ENCODE results near the gene SSR4.
"Not testable (repeated sequence)": the region's sequence is repeated elsewhere in the genome, so short reads cannot be mapped to it uniquely, and the experiment has no call there.

Gene SSR4

DNA sequence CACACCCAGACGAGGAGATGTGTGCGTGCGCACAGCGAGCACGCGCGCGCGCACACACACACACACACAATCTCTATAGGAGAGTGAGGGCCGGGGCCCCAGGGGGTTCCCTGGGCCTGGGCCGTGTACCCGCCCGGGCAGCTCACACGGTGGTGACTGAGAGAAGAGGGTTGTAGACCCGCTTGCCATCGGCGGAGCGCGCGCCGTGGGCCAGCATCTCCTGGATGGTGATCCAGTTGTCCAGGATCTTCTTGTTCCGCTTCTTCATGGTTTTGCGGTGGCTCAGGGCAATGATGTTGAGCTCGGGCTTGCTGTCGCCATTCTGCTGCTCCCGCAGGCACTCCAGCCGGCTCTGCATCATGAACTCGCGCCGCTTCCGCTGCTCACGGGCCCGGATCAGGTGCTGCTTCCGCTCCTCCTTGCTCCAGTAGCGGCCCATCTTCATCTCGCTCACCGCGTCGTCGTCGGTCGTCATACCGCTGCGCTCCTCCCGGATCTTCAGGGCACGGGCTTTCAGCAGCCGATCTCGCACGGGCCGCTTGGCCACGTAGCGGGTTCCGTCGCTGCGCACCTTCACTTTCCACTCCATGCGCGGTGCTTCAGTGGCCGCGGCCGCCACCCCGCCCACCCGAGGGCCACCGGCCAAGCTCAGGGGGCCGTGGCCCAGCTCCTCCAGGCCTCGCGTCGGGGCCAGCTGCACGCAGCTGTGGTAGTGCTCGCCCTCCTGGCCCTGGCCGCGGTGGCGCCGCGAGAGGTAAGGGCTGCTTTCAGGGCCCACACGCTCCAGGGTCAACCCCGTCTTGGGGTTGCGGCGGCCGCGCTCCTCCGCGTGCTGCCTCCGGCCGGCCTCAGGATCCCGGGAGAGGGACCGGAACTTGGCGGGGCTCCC, 9.0 kb downstream of the SSR4 start:
- in situ Hi-C loops (cut with MboI; ENCODE audit: low sequenced_read_pairs) = no loop called here

DNA sequence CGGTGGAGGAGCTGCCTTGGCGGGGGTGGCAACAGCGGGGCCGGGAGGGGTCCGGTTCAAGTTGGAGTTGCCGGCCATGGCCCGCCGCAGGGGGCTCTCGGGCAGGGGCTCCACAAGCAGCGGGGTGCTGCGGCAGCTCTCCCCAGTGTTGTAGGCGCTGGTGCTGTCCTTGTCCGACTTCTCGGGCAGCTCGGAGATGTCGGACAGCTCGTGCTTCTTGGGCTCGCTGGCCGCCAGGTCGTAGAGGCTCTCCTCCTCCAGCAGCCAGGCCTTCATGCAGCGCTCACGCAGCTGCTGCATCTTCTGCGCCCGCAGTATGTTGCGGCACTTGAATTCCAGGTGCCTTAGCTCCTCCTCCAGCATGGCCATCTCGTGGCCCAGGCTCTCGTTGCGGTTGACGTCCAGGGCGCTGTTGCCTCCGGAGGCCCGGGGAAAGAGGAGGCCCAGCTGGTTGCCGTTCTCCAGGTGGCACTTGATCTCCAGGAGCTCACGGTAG, 9.7 kb downstream of the SSR4 start:
- in situ Hi-C loops (cut with MboI; ENCODE audit: low sequenced_read_pairs) = no loop called here

DNA sequence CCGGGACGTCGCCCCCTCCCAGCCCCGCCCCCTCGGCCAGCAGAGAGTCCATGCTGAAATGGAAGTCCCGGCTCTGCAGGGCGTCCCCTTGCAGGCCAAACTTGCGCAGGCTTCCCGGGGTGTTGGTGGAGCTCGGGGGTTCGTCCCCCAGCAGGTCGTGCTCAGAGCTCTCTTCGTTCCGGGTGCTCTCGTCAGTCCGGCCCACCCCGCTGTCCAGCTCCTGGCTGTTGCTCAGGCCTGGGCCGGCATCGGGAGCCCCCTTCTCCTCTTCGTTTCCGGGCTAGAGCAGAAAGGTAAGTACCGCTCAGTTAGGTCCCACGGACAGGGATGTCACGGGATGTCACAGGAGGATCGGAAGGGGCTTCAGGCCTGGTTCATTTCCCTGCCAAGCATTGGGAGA, 10.2 kb downstream of the SSR4 start:
- in situ Hi-C loops (cut with MboI; ENCODE audit: low sequenced_read_pairs) = no loop called here

DNA sequence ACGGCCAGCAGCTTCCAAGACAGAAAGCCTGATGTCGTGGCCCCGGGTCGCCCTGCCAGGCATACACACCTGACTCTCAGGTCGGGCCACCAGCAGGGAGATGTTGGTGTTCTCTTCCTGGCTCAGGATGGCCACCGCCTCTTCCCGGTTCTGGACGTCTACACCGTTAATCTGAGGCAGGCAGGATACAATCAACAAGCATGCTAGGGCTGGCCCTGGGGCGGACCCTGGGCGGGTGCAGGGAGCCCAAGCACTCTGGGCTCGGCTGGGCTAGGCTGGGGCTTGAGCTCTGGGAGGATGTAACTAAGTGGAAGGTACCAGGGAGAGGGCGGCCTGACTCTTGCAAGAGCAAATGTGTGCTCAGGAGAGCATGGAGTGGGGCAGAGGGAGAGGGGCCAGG, 11.0 kb downstream of the SSR4 start:
- in situ Hi-C loops (cut with MboI; ENCODE audit: low sequenced_read_pairs) = no loop called here

DNA sequence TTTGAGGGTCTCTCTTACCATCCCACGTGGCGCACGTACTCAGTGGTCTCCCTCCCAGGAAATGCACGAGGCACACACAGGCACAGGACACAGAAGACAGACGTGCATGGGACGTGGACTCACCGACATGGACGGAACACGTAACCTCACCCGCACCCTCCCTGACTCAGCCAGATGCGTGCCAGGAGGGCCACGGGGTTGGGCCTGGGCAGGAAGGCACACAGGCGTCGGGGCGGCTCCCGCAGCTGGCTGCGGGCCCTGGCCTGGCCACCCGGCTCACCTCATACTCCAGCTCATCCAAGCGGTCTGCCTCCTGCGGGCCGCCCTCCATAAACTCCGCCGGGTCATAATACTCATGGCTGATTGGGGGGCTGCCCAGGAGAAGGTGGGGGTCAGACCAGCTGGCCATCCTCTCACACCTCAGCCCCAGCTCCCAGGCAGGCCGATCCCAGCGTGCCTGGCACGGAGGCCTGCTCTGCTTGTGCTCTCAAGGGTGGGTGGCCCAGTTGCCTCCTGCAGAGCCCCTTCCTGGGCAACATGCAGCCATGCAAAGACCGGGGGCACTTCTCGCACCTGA, 12.6 kb downstream of the SSR4 start:
- in situ Hi-C loops (cut with MboI; ENCODE audit: low sequenced_read_pairs) = no loop called here

DNA sequence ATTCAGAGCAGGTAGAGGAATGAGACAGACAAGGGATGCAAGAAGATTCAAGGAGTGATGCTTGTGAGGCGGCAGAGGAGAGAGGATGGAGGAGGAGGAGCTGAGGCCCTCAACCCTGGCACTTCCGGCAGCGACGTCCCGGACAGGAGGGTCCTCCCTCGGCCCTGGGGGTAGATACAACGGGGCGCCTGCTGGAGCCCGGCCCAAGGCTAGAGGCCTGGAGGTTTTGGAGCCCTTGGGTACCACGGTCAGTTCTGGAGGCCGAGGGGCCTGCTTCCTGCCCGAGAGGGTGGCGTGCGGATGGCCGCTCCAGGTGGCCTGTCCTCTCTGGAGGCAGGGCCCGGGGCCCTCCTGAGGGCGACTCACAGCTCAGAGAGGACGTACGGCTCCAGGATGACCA, 13.5 kb downstream of the SSR4 start:
- in situ Hi-C loops (cut with MboI; ENCODE audit: low sequenced_read_pairs) = no loop called here

DNA sequence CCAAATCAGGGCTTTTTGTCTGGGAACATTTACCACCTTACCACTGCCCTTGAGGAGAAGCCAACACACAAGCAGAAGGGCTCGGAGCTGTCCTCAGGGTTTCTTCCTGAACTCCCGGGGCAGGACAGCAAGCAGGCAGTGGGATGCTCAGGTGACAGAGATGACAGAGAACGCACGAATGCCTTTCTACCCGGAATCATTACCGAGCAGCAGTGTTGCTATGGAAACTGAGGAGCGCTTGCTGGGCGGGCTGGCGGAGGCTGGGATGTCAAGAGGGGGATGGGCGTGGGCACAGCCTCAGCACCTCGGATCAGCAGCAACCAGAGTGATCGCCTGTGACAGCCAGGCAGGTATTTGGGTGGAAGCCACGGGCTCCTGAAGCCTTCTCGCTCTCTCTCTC, 17.8 kb downstream of the SSR4 start:
- in situ Hi-C loops (cut with MboI; ENCODE audit: low sequenced_read_pairs) = no loop called here

DNA sequence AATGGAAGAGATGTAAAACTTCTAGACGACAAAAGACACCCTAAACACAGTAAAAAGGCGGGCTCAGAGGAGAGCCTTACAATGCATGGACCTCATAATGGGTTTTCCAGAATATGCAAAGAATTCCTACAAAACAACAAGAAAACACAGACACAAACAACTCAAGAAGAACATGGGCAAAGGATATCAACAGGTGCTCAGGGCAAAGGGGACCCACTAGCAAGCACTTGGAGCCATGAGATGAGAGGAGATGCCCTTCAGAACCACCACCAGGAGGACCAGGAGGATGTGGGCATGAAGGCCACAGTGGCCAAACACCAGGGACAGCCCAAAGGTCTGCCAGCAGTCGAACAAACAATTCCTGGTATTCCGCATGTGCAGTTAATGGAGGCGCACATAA, 18.7 kb downstream of the SSR4 start:
- in situ Hi-C loops (cut with MboI; ENCODE audit: low sequenced_read_pairs) = no loop called here

DNA sequence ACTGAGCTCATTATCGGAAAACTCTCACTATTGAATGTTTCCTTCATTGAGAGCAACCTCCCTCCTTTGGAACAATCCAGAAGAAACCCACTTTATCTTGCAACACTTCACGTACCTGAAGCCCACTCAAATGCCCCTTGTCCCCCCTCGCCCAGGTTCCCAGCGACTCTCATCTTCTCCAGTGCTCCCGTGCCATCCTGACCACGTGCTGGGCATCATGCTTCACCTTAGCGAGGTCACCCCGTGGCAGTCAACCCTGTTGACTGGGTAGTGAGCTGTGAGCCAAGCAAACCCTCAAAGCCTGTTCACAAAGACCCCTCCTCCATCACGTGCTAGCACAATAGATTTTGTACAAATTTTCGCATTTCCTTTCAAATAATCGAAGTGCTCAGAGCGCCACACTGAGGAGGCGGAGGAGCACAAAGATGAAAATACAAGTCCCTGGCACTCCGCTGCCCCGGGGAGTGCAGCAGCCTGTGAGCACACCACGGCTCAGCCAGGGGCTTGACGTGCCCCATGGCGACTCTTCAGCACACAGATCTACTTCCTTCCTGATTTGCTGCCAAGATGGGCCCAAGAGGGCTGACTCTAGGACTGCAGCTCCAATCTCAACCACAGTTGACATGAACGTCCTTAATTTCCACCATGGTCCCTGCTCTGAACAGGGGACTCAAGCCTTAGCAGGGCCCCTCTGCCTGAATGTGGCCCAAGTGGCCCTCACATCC, 20.3 kb downstream of the SSR4 start:
- in situ Hi-C loops (cut with MboI; ENCODE audit: low sequenced_read_pairs) = no loop called here

DNA sequence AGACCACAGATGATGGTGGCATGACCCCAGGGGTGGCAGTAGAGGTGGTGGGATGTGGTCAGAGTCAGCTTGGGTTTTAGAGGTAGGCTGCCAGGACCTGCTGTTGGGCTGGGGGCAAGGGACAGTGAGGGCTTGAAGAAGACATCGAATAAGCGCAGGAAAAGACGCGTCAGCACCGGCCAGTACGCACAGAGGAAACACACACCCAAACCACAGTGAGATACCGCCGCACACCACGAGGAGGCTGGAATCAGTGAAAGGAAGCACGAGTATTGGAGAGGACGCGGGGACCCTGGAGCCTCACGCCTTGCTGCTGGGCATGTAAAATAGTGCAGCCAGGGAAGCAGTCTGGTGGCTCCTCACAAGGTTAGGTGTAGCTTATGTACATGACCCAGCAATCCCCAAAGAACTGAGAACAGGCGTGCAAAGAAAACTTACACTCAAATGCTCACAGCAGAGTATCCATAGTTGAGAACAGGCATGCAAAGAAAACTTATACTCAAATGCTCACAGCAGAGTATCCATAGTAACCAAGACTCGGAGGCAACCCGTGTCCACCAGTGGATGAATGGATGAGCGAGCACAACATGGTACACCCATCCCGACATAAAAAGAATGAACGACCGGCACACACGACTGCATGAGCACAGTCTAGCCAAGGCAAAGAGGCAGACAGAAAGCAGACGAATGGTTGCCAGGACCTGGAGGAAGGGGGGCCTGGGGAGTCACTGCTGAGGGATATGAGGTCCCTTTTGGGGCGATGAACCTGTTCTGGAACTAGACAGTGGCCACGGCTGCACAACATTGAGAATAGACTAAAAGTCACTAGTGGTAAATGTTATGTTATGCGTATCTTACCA, 22.6 kb downstream of the SSR4 start:
- in situ Hi-C loops (cut with MboI; ENCODE audit: low sequenced_read_pairs) = no loop called here

DNA sequence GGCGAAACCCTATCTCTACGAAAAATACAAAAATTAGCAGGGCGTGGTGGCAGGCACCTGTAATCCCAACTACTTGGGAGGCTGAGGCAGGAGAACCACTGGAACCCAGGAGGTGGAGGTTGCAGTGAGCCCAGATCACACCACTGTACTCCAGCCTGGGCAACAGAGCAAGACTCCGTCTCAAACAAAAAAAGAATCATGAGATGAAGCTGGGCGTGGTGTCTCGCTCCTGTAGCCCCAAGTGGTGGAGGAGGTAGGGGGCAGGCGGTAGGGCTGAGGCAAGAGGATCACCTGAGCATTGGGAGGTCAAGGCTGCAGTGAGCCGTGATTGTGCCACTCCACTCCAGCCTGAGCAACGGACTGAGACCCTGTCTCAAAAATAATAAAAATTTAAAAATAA, 23.6 kb downstream of the SSR4 start:
- in situ Hi-C loops (cut with MboI; ENCODE audit: low sequenced_read_pairs) = not testable (repeated sequence)

DNA sequence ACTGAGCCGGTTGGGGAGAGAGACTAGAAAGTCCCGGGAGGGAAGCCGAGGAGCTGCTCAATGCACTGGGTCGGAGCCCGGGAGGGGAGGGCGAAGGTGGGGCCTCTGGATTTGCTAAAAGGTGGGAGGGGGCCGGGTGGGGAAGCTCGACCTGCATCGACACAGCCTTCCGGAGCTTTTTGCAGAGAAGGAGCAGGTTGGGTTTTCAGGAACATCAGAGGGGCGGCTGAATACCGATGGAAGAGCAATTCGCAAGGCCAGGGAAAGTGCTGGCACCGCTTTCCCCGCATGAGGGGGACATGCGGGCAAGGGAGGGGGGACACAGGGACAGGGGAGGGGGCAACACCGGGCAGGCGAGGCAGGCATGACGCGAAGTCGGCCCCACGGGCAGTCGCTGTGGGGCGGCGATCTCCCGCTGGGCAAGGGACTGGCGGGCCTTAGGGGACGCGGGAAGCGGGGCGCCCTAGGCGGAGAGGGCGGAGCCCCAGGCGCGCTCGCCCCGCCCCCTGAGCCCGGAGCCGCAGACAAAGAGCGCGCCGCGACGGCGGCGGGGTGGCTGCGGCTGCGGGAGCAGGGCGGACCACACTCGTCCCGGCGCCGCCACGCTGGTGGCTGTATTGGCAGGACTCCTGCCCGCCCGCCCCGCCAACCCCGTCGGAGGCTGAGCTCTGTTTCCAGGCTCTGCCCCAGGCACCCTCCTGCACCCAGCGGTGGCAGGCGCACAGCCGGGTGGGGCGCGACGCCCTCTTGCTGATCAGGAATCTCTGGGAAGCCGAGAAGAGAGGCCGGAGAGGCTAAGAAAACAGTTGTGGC, 24.3 kb downstream of the SSR4 start:
- in situ Hi-C loops (cut with MboI; ENCODE audit: low sequenced_read_pairs) = no loop called here

DNA sequence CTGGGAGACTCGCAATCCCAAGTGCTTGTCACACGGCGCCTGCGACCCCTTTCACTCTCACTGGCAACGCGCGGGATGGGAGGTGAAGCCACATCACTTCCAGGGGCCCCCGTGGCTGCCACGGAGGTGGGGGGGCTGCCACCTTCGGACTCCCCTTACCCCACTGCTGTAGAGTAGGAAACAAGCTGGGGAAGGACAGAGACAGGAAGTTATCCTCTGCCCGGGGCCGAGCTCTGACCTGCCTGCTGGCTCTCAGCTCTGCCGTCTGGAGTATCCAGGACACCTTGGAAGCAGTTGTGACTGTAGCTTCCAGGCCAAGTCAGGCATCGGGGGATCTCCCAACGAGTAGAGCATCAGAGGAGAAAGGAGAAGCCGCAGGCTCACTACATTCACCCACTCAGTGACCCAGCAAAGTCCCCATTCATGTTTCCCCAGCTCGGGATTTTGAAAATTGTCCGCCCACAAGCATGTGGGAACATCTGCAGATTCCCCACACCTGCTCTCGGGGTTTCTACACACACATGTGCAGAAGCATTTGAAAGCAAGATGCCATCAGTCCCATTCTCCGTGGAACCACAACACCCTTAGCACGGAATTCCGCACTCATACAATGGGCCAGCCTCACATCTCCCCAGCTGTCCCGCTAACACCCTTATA, 25.0 kb downstream of the SSR4 start:
- in situ Hi-C loops (cut with MboI; ENCODE audit: low sequenced_read_pairs) = no loop called here

DNA sequence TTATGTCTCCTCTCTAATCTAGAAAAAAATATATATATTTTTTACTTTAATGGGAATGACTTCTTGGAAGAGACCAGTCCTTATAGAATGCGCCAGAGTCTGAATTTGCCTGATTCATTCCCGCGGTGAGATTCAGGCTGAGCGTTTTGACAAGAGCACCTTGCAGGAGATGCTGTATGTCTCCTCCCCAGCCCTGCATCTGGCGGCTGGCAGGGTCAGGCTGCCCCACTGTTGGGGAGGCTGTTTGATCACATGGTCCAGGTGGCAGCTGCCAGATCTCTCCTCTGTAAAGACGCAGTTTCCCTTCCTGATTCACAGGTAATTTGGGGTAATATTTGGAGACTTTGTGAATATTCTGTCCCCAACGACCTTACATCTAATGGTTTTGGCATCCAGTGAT, 26.1 kb downstream of the SSR4 start:
- in situ Hi-C loops (cut with MboI; ENCODE audit: low sequenced_read_pairs) = no loop called here

DNA sequence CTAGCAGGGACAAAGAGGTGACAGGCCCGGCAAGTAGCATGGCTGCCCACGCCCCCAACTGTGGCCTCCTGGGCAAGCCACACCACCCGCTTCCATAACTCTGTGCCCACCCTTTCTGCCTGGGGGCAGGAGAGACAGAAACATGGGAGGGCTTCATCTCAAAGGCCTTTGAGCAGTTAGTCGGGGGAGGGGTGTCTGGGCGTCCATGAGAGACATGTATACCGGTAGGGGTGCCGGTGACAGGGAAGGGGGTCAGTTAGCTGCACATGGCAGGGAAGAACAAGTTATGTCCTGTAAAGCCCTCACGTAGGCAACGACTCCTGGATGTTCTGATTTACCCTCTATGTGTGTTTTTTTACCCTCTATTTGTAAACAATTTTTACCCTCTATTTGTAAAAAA, 26.6 kb downstream of the SSR4 start:
- in situ Hi-C loops (cut with MboI; ENCODE audit: low sequenced_read_pairs) = no loop called here

DNA sequence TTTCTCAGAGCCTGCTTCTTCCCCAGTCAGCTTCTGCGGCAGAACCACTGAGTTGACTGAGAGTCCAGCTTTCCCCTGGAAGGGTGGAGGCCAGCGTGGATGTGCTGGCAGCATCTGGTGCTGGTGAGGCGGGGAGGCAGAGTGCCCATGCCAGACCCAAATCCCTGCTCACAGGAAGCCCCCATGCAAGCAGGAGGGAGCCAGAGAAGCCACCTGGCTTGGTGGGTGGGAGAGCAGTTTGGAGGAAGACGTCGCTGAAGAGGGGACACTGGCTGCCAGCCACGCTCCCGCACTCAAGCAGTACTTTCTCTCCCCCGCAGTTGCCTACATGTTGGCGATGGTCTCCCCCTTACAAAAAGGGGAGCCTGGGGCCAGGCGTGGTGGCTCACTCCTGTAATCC, 29.9 kb downstream of the SSR4 start:
- in situ Hi-C loops (cut with MboI; ENCODE audit: low sequenced_read_pairs) = no loop called here

DNA sequence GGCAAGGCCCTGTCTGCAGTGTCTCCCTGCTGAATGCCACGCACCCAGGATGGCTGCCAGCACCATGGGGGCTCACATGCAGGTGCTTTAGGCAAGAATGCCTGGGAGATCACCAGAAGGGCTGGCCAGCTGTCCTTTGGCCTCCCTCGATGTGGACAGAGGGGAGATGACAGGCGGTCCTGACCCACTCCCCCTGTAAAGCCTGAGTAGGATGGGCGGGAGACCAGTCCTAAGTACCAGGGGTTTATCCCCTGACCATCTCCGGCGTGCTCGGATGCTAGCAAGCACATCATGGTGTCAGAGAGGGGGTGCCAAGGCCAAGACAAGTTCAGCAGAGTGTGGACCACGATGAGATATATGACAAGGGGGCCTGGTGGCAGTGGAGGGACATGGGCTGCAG, 30.6 kb downstream of the SSR4 start:
- in situ Hi-C loops (cut with MboI; ENCODE audit: low sequenced_read_pairs) = no loop called here

DNA sequence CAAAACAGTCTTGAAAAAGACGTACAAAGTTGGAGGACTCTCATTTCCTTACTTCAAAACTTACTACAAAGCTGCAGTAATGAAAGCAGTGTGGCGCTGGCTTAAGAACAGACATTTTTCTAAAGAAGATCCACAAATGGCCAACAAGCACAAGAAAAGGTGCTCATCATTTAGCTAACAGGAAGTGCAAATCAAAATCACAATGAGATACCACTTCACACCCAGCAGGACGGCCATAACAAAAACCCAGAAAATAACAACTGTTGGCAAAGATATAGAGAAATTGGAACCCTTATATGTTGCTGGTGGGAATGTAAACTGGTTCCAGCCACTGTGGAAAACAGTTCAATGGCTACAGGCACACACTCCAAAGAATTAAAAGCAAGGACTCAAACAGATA, 32.5 kb downstream of the SSR4 start:
- in situ Hi-C loops (cut with MboI; ENCODE audit: low sequenced_read_pairs) = no loop called here

DNA sequence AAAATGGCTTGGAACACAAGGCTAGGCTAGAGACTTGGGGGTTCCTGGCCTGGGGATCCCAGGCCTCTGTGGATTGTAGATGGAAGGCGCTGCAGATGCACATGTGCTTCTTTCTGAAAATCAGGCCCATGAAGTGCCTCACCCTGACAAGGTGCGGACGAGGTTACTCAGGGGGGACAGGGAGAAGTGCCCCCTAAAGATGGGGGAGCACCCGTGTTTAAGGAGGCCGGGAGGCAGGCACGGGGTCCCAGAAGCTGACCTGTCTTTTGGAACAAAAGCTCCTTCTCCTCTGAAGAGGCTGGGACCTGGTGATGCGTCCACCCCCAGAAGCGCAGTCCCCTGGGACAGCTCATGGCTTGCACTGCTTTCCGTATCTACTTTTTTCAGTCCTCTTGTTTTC, 33.4 kb downstream of the SSR4 start:
- in situ Hi-C loops (cut with MboI; ENCODE audit: low sequenced_read_pairs) = no loop called here

DNA sequence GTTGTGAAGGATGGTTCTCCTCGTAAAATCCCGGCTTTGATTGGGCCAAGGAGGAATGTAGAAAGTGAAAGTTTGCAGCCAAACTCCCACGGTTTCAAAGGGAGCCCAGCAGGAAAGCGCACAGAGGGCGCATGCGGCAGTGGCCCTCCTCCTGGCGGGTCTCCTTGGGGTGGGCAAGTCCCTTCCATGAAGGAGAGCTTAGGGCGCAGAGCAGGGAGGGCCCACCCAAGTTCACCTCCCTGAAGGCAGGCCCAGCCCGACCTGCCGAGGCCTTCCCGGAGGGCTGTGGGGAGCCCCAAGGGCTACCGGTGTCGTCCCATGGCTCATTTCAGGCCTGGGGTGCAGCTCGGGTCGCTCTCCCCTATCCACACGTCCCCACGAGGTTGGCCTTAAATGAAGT, 33.8 kb downstream of the SSR4 start:
- in situ Hi-C loops (cut with MboI; ENCODE audit: low sequenced_read_pairs) = no loop called here

All from hTERT RPE-1 (cell line).